Measurements from ENCODE around the gene LTBP2.
"Not testable (repeated sequence)": the region's sequence is repeated elsewhere in the genome, so short reads cannot be mapped to it uniquely, and the experiment has no call there.

Gene LTBP2

GRCh38 chr14:74547331-74547927 is 64.6 kb downstream of the LTBP2 start:
- no peak for DNase-seq

GRCh38 chr14:74546416-74546815 is 65.6 kb downstream of the LTBP2 start:
- DNase-seq: no peak

- DNase-seq: no peak
Measured at GRCh38 chr14:74545386-74545785, 66.7 kb downstream of the LTBP2 start.

- DNase-seq: no peak
Measured at GRCh38 chr14:74543771-74544438, 68.1 kb downstream of the LTBP2 start.

- DNase-seq: no peak
Measured at GRCh38 chr14:74542056-74542685, 69.9 kb downstream of the LTBP2 start.

GRCh38 chr14:74541225-74541624 is 70.8 kb downstream of the LTBP2 start:
- no peak for DNase-seq

GRCh38 chr14:74539503-74539902 is 72.5 kb downstream of the LTBP2 start:
- DNase-seq: no peak

GRCh38 chr14:74538411-74539391 is 73.3 kb downstream of the LTBP2 start:
- DNase-seq: no peak

GRCh38 chr14:74536336-74536735 is 75.7 kb downstream of the LTBP2 start:
- DNase-seq: not testable (repeated sequence)

- no peak for DNase-seq
Measured at GRCh38 chr14:74535756-74536325, 76.2 kb downstream of the LTBP2 start.

GRCh38 chr14:74533576-74533975 is 78.5 kb downstream of the LTBP2 start:
- no peak for DNase-seq

- no peak for DNase-seq
Measured at GRCh38 chr14:74532246-74532645, 79.8 kb downstream of the LTBP2 start.

- DNase-seq: no peak
Measured at GRCh38 chr14:74531467-74531866, 80.6 kb downstream of the LTBP2 start.

GRCh38 chr14:74531006-74531405 is 81.0 kb downstream of the LTBP2 start:
- no peak for DNase-seq

GRCh38 chr14:74528886-74529285 is 83.2 kb downstream of the LTBP2 start:
- no peak for DNase-seq

- no peak for DNase-seq
Measured at GRCh38 chr14:74528406-74528805, 83.6 kb downstream of the LTBP2 start.

GRCh38 chr14:74527736-74528280 is 84.2 kb downstream of the LTBP2 start:
- no peak for DNase-seq

GRCh38 chr14:74526854-74527585 is 85.0 kb downstream of the LTBP2 start:
- no peak for DNase-seq

GRCh38 chr14:74525361-74525851 is 86.6 kb downstream of the LTBP2 start:
- no peak for DNase-seq

- DNase-seq: no peak
Measured at GRCh38 chr14:74524812-74525135, 87.3 kb downstream of the LTBP2 start.

GRCh38 chr14:74524076-74524811 is 87.8 kb downstream of the LTBP2 start:
- DNase-seq: no peak

All from stimulated activated CD4-positive, alpha-beta T cell treated with anti-CD3 and anti-CD28 coated beads, Interleukin-4, amount 100 ng/mL, for 24 hours (primary cell).